ENCODE data around the gene CBY2.

The CBY2 gene

DNA sequence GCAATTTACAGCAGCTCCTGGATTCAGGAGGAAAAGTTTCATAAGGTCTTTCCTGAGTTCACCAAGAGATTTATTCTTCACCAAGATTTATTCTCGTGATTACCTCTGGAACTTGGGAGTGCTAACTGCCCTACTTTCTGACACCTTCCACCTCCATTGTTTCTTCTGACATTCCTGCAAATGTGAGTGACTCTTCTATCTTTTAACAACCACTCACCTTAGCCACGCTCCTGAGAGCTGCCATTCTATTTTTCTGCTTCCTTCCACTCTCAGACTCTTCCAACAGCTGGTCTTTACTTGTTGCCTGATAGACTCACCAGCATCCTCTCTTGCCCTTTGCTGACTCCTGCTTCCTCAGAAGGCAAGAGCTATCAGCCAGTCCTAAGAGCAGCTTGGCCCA lies 11.5 kb upstream of the CBY2 start:
- Mint-ChIP-seq H3K27ac (no peak overlapping the region), H3K4me1 (ENCODE audit: low read depth) (no peaks in the 10 kb centered on the region), H3K27me3 (peaks cover 2% of the 10 kb centered on the region), H3K36me3 (peaks cover 2% of the 10 kb centered on the region), H3K9me3 (ENCODE audit: low read depth) (peaks cover 8% of the 10 kb centered on the region), H3K4me3 (no peak overlapping the region)

DNA sequence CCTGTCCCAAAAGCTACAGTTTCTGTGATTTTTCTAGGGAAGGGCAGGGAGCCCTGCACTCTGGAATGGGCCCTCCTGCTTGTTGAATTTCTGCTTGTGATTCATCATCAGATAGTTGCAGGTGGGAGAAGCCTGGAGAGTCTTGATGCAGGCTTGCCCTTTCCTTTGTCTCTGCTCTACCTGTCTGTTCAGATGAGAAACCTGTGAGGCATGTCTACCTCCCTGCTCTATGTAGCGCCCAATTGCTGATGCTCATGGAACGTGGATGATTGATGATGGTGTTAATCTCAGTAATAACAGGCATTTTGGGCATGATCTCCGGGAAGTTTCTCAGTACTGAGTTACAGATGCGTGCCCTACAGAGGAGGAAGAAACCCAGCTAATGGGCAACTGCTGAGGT lies 10.9 kb upstream of the CBY2 start:
- Mint-ChIP-seq H3K27me3 (peaks cover 2% of the 10 kb centered on the region), H3K9me3 (ENCODE audit: low read depth) (peaks cover 8% of the 10 kb centered on the region), H3K4me3 (no peak overlapping the region), H3K4me1 (ENCODE audit: low read depth) (no peaks in the 10 kb centered on the region), H3K36me3 (peaks cover 2% of the 10 kb centered on the region), H3K27ac (no peak overlapping the region)

DNA sequence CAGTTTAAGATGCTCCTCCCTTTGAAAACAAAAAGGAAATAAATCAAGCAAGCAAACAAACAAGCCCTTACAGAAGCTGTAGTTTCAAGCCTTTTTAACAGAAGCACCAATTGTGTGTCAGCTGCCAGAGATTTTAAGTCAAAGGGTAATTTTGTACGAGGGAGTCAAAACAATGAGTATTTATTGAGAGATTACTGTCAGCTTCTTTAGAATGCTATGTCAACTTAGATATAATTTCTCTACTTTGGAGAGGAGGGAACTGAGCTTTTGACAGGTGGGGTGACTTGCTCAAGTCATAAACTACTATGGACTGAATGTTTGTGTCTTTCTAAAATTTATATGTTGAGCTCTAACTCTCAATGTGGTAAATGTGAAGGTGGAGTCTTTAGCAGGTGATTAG lies 10.5 kb upstream of the CBY2 start:
- peaks cover 8% of the 10 kb centered on the region for H3K9me3 Mint-ChIP-seq (ENCODE audit: low read depth)

DNA sequence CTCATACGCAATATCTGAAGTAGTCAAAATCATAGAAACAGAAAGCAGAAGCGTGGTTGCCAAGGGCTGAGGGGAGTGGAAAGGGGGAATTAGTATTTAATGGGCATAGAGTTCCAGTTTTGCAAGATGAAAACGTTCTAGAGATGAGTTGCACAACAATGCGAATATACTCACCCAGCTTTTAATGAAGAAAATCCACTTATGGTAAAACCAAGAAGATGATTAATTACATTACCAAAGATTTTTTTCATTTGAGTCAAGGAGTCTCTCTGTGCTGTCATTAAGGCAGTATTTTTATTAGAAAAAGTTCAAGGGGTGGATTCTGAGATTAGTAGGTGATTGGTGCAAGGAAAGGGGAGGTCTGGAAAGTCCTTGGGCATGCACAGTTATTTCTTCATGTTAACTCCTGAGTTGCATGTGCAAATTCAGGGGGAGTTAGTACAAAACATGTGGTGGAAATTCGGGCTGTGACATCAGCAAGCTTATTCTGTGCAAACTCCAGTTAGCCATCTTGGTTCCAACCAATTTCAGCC lies 6.9 kb upstream of the CBY2 start:
- H3K4me1 Mint-ChIP-seq (ENCODE audit: low read depth) = no peaks in the 10 kb centered on the region
- H3K27ac Mint-ChIP-seq = peak overlapping the region; percentile 19
- peaks cover 2% of the 10 kb centered on the region for H3K36me3 Mint-ChIP-seq
- peaks cover 2% of the 10 kb centered on the region for H3K27me3 Mint-ChIP-seq
- peaks cover 8% of the 10 kb centered on the region for H3K9me3 Mint-ChIP-seq (ENCODE audit: low read depth)
- H3K4me3 Mint-ChIP-seq = no peak overlapping the region

More for the DNA sequence above, 10.5 kb upstream of the CBY2 start:
- Mint-ChIP-seq H3K27ac (no peak overlapping the region), H3K27me3 (peaks cover 2% of the 10 kb centered on the region), H3K36me3 (peaks cover 2% of the 10 kb centered on the region), H3K4me3 (no peak overlapping the region), H3K4me1 (ENCODE audit: low read depth) (no peaks in the 10 kb centered on the region)

DNA sequence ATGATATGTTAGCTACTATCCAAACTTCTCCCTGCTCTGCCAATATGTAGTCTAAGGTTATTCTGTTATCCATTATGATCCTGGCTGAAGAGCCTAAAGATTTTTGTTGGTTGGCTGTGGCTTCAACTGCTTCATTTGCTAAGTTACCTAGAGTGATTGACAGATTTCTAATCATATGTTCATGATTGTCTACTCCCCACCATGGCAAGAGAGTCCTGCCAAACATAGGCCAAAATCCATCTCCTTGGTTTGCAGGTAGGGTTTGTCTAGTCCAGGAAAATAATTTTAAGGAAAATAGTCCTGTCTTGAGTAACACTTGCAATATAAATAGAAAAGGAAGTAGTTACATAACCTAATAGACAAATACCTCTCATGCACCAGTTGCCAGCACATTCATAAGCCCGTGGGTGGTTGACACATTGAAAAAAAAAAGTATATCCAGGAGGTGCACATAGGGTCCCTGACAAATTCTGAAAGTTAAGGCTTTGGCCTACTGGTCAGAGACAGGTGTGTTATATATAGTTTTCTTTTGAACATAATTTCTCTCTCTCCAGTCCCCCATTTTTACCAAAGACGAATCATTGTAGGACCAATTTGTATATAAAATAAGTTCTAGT lies 5.4 kb upstream of the CBY2 start:
- H3K4me1 Mint-ChIP-seq (ENCODE audit: low read depth) = no peaks in the 10 kb centered on the region
- H3K27ac Mint-ChIP-seq = no peak overlapping the region
- H3K9me3 Mint-ChIP-seq (ENCODE audit: low read depth) = peaks cover 7% of the 10 kb centered on the region
- peaks cover 2% of the 10 kb centered on the region for H3K27me3 Mint-ChIP-seq
- H3K36me3 Mint-ChIP-seq = peaks cover 2% of the 10 kb centered on the region
- no peak overlapping the region for H3K4me3 Mint-ChIP-seq

DNA sequence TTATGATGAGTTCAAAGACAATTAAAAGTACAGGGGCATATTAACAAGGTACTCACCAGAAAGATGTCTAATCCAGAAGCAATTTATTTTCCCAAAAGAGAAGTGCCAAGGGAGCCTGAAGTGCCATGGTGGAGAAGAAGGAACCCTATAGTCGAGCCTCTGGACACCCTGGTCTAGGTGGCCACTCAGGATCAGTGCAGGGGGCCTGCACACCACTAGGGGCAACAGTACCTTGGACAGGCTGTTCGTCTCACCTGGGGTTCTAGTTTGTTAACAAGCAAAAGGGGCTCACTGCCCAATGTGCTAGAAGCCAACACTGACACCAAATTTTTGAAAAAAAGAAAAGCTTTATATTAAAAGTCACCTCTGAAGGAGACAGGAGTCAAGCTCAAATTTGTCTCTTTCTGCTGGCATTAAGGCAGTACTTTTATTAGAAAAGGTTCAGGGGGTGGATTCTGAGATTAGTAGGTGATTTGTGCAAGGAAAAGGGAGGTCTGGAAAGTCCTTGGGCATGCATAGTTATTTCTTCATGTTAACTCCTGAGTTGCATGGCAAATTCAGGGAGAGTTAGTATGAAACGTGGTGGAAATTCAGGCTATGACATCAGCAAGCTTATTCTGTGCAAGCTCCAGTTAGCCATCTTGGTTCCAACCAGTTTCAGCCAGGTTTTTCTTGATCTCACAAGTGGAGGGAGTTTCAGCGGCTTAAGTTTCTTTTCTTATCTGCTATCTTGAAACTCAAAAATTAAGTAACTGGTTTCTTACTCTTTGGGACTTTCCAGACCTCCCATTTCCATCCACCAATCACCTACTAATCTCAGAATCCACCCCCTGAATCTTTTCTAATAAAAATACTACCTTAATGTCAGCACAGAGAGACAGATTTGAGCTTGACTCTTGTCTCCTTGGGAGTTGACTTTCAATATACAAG lies 884 bp upstream of the CBY2 start:
- Mint-ChIP-seq H3K27ac (no peak overlapping the region), H3K4me1 (ENCODE audit: low read depth) (no peaks in the 10 kb centered on the region), H3K9me3 (ENCODE audit: low read depth) (no peaks in the 10 kb centered on the region), H3K36me3 (no peaks in the 10 kb centered on the region), H3K4me3 (no peak overlapping the region), H3K27me3 (no peaks in the 10 kb centered on the region)

DNA sequence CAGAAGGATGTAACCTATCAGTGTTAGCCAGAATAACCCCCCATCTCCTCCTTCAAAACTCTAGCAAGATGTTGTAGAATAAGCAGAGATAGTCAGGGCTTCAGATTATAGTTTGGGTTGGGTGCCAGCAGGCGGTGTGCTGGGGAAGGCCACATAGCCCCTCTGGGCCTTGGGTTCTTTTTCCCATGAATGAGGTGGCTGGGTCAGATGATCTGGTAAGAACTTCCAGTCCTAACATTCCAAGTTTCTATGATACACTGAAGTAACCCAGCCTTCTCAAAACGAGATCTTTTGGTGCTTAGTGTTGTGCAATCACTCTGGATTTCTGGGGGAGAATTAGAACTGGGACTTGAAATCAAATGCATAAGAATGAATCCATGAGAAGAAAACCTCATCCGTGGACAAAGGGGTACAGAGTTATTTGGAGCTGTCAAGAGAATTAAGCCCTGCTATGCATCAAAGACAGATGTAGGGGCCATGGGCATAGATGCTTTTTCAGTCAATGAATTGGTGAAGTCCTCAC lies 810 bp downstream of the CBY2 start:
- H3K9me3 Mint-ChIP-seq (ENCODE audit: low read depth) = no peaks in the 10 kb centered on the region
- no peaks in the 10 kb centered on the region for H3K27me3 Mint-ChIP-seq
- no peak overlapping the region for H3K27ac Mint-ChIP-seq
- no peaks in the 10 kb centered on the region for H3K36me3 Mint-ChIP-seq
- no peak overlapping the region for H3K4me3 Mint-ChIP-seq
- H3K4me1 Mint-ChIP-seq (ENCODE audit: low read depth) = no peaks in the 10 kb centered on the region

DNA sequence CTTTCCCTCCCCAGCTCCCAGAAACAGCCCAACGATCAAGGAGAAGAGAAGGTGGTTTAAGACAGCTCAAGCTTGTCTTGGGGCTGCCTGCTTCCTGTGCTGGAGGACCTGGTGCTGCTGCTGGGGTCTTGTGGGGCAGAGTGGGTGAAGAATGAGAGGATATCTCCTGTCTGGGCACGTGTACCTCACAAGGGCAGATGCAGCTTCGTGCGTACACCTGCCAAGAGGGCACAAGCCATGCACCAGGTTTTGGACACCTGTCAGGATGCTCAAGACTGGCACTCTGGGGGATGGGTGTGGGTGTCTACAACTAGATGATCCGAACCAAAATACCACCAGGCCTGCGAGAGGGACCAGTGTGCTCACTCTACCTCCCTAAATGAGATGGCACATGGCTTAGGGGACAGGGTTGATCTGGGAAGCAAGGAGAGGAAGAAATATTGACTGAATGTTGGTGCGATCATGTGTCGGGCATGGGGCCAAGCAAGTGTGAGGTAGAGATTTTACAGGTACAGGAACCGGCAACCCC lies 2.2 kb downstream of the CBY2 start:
- Mint-ChIP-seq H3K4me1 (ENCODE audit: low read depth) (no peaks in the 10 kb centered on the region), H3K36me3 (no peaks in the 10 kb centered on the region), H3K27ac (no peak overlapping the region), H3K27me3 (no peaks in the 10 kb centered on the region), H3K9me3 (ENCODE audit: low read depth) (no peaks in the 10 kb centered on the region), H3K4me3 (no peak overlapping the region)

DNA sequence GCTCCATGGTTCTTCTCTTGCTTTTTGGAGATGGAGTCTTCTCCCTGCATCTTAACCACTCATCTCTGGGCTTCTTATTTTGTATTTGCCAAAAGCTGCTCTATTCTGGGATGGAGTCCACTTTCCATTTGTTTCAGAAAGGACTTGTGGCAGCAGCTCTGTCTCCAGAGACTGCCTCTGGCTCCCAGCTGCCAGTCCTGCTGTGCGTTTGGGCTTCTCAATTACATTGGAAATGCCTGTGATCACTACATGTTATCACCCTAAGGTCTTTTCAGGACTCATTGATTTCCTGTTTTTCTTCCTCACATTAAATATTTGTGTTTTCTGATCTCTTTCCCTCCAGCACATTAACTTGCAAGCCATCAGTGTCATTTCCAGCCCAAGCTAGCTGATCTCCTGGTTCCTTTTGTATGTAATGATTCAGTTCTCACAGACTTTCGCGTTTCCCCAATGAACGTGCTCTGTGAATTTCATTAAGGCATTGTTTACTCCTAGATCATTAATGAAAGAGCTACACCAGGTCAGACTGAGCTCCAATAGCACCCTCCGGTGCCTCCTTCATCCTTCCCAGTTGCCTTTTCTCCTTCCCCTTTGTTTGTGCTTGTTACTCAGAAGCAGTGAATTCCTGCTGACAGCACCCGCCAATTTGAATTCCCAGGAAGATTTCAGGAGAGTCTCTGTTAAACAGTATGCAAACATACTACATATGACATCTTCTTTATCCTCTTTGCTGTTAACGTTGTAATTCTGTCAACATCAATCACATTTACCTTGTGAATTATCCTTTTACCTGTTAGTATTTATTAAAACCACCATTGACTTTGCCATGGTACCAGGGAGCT lies 3.0 kb downstream of the CBY2 start:
- Mint-ChIP-seq H3K27me3 (no peaks in the 10 kb centered on the region), H3K36me3 (no peaks in the 10 kb centered on the region), H3K4me3 (no peak overlapping the region), H3K9me3 (ENCODE audit: low read depth) (no peaks in the 10 kb centered on the region), H3K4me1 (ENCODE audit: low read depth) (no peaks in the 10 kb centered on the region), H3K27ac (no peak overlapping the region)

DNA sequence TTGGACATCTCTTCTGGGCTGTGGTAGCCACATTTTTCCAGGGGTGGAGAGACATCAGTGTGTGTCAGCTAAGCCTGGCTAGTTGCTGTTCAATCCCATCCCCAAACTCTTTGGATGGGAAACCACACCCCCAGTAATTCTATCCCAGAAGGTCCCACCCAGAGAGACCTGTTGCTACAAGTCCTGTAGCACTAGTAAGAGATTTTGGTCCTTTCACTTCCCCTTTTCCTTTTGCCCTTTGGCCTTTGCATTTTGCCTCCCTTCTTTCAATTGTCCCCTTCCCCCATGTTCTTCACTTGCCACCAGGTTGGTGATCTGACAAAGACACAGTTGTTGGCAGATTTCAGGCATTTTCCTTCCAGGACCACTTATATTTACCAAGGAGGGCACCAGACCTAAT lies 3.8 kb downstream of the CBY2 start:
- no peaks in the 10 kb centered on the region for H3K36me3 Mint-ChIP-seq

DNA sequence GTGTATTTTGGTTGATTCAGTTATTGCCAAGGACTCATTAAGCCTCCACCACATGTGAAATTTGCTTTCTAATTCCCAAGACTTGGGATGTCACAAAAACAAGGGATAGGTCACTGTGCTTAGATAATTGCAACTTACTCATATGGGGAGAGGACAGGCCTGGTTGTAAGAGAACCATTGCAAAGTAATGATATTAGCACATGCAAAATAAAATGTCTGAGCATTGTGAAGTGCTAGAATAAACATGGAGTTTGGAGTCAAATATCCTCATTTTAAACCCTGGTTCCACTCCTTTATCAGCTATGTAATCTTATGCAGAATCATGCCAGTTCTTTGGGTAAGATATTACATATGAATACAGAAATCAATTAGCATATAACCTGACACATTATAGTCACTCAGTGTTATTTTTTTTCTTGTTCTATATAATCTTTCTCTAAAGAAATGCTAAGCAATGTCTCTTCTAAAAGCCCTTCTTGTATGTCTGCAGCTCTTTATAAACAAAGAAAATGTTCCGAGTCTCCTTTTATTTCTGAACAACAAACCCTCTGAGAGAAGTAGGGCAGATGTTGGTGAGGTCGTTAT lies 5.5 kb downstream of the CBY2 start:
- no peaks in the 10 kb centered on the region for H3K36me3 Mint-ChIP-seq
- no peaks in the 10 kb centered on the region for H3K4me1 Mint-ChIP-seq (ENCODE audit: low read depth)
- no peaks in the 10 kb centered on the region for H3K27me3 Mint-ChIP-seq
- H3K27ac Mint-ChIP-seq = no peak overlapping the region
- no peak overlapping the region for H3K4me3 Mint-ChIP-seq
- no peaks in the 10 kb centered on the region for H3K9me3 Mint-ChIP-seq (ENCODE audit: low read depth)

More for the DNA sequence above, 3.8 kb downstream of the CBY2 start:
- Mint-ChIP-seq H3K9me3 (ENCODE audit: low read depth) (no peaks in the 10 kb centered on the region), H3K27ac (no peak overlapping the region), H3K27me3 (no peaks in the 10 kb centered on the region), H3K4me1 (ENCODE audit: low read depth) (no peaks in the 10 kb centered on the region), H3K4me3 (no peak overlapping the region)

DNA sequence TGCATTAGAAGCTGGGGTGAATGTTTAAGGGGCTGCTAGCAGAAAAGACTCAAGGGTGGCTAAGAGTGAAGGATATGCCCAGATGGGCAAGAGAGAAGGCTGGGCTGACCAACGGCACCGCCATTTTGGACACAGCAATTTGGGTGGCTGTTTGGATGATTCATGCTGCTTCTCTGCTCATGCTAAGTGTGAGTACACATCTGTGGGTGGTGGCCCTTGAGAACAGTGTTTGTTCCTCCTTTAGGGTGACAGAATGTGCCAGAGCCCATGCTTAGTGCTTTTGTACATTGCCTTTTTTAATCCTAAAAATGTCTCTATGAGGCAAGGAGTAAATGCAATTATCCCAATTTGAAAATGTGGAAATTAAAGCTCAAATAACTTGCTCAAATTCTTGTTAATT lies 9.8 kb downstream of the CBY2 start:
- Mint-ChIP-seq H3K27ac (no peak overlapping the region), H3K4me3 (no peak overlapping the region), H3K36me3 (no peaks in the 10 kb centered on the region), H3K4me1 (ENCODE audit: low read depth) (no peaks in the 10 kb centered on the region), H3K9me3 (ENCODE audit: low read depth) (no peaks in the 10 kb centered on the region), H3K27me3 (no peaks in the 10 kb centered on the region)

DNA sequence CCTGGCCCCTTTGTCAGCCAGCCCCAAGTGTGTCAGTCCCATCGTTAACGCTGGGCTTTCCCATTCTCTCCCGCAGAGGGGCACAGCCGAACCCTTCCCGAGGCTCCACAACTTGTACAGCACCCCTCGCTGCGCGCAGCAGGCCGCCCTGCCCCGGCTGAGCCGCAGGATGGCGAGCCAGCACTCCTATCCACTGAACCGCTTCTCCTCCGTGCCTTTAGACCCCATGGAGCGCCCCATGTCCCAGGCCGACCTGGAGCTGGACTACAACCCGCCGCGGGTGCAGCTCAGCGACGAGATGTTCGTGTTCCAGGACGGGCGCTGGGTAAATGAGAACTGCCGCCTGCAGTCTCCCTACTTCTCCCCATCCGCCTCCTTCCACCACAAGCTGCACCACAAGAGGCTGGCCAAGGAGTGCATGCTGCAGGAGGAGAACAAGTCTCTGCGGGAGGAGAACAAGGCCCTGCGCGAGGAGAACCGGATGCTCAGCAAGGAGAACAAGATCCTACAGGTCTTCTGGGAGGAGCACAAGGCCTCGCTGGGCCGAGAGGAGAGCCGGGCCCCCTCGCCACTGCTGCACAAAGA lies 11.1 kb downstream of the CBY2 start:
- no peak overlapping the region for H3K27ac Mint-ChIP-seq
- H3K4me1 Mint-ChIP-seq (ENCODE audit: low read depth) = no peaks in the 10 kb centered on the region
- H3K27me3 Mint-ChIP-seq = no peaks in the 10 kb centered on the region
- no peaks in the 10 kb centered on the region for H3K9me3 Mint-ChIP-seq (ENCODE audit: low read depth)
- no peaks in the 10 kb centered on the region for H3K36me3 Mint-ChIP-seq
- no peak overlapping the region for H3K4me3 Mint-ChIP-seq

DNA sequence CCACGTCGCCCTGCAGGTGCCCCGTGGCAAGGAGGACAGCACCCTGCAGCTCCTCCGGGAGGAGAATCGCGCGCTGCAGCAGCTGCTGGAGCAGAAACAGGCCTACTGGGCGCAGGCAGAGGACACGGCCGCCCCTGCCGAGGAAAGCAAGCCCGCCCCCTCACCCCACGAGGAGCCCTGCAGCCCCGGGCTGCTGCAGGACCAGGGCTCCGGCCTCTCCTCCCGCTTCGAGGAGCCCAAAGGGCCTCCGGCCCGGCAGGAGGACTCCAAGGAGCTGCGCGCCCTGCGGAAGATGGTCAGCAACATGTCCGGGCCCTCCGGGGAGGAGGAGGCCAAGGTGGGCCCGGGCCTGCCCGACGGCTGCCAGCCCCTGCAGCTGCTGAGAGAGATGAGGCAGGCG lies 11.6 kb downstream of the CBY2 start:
- H3K27ac Mint-ChIP-seq = no peak overlapping the region
- H3K4me3 Mint-ChIP-seq = no peak overlapping the region
- H3K4me1 Mint-ChIP-seq (ENCODE audit: low read depth) = no peaks in the 10 kb centered on the region
- no peaks in the 10 kb centered on the region for H3K27me3 Mint-ChIP-seq
- no peaks in the 10 kb centered on the region for H3K36me3 Mint-ChIP-seq
- no peaks in the 10 kb centered on the region for H3K9me3 Mint-ChIP-seq (ENCODE audit: low read depth)
